HG02938 (cell line): ENCODE measurements around the gene ESRP2.

ENCODE experiments used
- ATAC-seq: cut with Tn5 transposase; IDR thresholded peaks from one replicate; pipeline ENCODE4 v1.9.1; 2021; ENCODE audit warnings: mild to moderate bottlenecking, moderate library complexity; ENCODE audit not compliant: unreplicated experiment

The ESRP2 gene

DNA sequence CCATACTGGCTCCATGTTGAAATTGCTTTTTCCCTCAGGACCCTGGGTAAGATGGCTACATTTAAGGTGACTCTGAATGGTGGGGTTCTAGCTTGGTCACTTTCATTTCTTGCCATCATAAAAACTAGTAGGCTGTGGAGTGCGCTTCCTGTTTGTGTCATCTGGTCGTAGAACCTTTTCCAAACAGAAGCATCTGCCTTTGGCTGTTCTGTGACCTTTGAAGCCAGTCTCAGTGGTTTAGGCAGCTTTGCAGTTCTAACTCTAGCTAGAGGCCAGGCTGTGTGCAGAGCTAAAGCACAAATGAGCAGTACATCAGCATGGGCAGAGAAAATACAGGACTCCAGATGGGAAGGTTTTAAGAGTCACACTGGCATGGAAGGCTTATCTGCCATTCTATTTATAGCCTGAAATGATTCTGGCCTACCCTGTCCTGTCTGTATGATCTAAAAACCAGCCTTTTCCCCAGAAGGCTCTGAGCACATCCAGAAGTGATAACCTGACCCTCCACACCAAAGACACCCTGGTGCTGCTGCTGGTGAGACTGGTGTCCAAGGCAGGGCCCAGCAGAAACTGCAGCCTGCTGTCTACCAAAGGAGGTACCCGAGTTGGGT lies 8.6 kb downstream of the ESRP2 start:
- no peak for ATAC-seq

- ATAC-seq, result no peak
These were observed 9.8 kb downstream of the ESRP2 start for GRCh38 chr16:68226116-68226515.

DNA sequence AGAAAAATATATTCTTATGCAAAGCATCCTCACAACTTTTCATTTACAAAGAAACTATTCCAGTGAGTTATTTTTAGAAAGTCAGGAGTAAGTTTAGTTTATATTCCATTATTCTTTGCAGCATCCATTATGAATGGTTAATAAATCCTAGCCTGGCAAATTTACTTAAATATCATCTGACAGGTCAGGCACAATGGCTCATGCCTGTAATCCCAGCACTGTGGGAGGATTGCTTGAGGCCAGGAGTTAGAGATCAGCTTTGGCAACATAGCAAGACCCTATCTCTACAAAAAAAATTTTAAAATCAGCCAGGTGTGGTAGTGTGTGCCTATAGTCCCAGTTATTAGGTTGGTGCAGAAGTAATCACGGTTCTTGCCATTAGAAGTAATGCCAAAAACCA lies 12.9 kb downstream of the ESRP2 start:
- no peak for ATAC-seq

DNA sequence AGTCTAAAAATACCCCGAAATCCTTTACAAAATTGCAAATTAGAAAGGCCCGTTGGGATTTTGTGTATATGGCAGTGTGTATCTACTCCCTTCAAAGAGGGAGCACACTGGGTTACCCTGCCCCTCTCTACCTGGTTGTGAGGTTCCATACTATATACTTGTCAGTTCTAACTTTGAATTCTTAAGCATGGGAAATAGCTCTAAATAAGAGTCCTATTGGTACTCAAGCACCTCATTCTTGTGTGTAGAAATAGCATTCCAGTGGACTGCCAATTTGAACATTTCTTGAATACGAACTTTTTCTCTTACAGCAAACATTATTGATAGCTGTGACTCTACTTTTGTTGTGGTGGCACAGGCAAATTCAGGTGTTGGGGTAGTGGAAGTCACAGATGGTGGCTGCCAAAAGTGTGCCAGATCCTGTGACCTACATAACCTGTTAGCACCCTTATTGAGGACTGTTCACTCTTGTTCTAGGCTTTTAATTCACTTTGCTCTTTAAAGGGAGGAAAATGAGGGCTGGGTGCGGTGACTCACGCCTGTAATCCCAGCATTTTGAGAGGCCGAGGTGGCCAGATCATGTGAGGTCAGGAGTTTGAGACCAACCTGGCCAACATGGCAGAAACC lies 16.1 kb downstream of the ESRP2 start:
- ATAC-seq, result no peak

GRCh38 chr16:68217506-68217905 lies 18.4 kb downstream of the ESRP2 start:
- no peak for ATAC-seq

GRCh38 chr16:68216240-68216639 lies 19.7 kb downstream of the ESRP2 start:
- no peak for ATAC-seq

DNA sequence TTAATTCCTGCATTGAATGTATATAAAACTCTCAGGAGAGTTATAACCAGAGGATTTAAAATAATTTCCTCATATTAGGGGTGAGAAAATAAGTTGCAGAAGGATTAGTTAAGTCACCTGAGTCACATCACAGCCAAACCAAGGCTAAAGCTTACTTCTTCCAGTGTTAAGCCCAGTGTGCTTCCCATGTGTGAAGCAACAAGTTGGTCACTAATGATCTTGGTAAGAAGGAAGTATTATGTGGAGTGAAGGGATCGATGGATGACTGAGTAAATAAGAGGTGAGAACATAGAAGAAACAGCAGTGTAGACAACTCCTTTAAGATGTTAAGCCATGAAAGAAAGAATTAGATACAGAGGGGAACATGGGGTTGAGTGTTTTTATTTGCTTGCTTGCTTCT lies 20.6 kb downstream of the ESRP2 start:
- no peak for ATAC-seq

DNA sequence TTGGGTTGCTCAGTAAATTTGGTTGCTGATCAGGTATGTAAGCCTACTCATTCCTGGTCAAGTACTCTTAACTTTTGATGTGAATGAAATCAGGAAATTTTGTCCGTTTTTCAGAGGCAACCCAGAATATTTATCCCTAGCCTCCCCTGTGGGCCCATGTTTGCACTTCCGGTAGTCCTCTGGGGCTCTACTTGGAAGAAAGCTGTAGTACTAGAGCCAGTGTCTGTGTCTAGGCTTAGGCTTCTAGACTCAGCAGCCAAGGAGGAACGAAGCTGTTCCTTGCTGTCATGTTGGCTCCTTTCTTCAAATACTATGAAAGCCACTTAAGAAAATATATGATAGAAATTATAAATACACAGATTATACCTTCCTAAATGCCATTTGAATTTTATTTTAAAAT lies 21.2 kb downstream of the ESRP2 start:
- no peak for ATAC-seq

DNA sequence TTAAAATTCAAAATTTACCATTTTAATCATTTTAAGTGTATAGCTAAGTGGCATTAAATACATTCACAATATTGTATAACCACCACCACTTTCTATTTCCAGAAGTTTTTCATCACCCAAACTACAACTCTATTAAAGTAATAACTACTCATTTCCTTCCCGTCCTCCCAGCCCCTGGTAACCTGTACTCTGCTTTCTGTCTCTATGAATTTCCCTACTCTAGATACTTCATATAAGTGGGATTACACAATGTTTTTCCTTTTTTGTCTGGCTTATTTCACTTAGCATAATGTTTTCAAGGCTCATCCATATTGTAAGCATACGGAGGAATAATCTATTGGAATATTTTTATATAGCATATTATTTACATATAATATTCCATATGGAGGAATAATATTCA lies 29.7 kb downstream of the ESRP2 start:
- no peak for ATAC-seq

GRCh38 chr16:68202091-68202519 lies 33.8 kb downstream of the ESRP2 start:
- no peak for ATAC-seq

DNA sequence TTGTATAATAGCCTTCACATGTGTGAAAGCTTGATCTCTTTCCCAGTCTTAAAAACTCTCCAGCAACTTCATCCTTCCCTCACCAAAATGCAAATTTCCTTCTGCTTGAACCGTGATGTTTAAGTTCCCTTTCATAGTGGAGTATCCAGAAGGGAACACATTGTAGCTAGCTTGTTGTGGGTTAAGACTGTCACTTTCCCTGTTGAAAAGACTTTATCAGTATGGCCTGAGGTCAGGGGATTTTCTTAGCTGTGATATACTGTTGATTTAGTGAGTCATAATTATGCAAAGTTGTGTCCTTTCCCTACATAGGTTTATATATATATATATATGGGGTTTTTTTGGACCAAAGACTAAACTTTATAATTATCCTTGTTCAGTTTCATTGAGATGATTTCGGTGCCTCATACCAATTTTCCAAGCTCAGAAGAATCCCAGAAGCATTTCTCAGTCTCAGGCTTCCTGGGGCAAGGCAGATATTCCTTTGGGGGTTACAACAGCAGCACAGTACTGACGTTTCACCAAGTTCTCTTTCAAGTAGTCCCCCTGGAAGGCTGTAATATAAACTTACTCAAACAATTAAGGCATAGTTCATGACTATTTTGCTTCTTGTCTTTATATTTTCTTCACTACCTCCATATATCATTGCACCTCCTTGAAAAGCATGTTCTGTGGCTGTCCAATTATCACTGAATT lies 35.7 kb downstream of the ESRP2 start:
- no peak for ATAC-seq

DNA sequence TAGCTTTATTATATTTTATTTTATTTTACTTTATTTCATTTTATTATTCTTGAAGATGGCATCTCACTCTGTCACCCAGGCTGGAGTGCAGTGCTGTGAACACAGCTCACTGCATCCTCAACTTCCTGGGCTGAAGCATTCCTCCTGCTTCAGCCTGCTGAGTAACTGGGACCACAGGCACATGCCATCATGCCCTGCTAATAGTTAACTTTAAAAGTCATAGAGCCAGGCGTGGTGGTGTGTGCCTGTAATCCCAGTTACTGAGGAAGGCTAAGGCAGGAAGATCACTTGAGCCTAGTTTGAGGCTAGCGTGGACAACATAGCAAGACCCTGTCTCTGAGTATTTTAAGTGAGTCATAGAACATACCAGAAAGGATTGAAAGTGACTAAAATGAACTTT lies 38.7 kb downstream of the ESRP2 start:
- ATAC-seq, result no peak

DNA sequence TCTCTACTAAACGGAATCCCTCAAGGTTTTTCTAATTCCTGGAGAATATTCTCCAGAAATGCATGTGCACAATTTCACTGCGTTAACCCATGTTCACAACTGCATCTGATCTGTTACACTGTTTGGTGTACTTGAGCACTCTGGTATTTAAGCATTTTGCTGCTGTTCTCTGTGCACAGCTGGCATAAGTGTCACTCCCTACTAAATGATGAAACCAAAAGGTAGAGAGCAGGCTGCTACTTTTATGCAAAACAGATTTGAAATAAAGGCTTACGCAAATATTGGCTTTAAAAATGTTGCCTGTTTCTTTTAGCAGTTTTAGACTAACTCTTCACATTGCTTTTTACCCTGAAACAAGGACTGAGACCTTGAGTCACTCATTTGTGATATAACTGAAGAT lies 41.7 kb downstream of the ESRP2 start:
- ATAC-seq, result no peak

GRCh38 chr16:68190736-68191510 lies 45.0 kb downstream of the ESRP2 start:
- no peak for ATAC-seq

GRCh38 chr16:68190081-68190480 lies 45.8 kb downstream of the ESRP2 start:
- ATAC-seq, result no peak

DNA sequence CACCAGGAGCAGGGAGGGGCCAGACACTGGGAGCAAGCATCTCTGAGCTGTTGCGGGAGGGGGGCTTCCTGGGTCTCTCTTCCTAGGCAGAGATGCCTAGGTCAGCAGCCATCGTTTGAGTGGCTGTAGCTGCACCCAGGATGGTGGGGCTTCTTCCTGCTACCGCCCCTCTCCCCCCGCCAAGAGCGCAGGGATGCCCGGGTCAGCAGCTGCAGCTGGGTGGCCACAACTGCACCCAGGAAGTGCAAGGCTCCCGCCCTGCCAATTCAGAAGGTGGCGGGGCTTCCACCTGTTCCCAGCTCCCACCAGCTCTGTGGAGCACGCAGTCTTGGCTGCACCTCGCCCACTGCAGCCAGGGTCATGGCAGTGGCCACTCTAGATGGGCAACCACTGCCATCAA lies 47.8 kb downstream of the ESRP2 start:
- ATAC-seq, result no peak

DNA sequence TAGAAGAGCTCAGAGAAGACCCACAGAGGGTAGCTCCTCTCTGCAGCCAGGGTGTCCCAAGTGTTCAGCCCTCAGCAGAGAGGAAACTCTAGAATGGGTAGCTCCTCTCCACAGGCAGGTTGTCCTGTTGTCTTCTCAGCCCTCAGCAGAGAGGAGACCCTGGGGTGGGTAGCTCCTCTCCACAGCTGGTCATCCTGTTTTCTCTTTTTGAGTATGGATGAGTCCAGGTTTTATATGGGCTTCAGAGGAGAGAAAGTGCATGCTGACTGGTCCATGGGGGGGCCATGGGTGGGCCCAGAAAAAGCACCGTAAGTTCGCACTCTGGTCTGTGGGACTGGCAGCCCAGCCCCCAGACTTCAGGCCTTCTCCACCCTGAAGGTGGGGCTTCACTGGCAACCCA lies 48.4 kb downstream of the ESRP2 start:
- ATAC-seq, result no peak

GRCh38 chr16:68186877-68187276 lies 49.0 kb downstream of the ESRP2 start:
- ATAC-seq, result no peak

DNA sequence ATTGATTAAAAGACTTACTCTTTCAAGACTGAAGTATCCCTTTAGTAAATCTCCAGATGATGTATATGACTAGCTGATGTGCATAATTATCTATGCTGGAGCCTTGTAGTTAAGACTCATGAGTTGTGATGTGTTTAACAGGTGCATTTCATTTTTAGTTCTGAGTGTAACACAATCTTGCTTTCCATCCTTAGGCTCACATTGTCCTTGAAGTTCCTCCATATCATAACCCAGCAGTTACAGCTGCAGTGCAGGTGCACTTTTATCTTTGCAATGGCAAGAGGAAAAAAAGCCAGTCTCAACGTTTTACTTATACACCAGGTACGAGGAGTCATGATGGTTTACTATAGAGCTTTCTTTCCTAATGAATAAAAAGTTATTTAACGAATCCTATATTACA lies 52.9 kb downstream of the ESRP2 start:
- no peak for ATAC-seq

DNA sequence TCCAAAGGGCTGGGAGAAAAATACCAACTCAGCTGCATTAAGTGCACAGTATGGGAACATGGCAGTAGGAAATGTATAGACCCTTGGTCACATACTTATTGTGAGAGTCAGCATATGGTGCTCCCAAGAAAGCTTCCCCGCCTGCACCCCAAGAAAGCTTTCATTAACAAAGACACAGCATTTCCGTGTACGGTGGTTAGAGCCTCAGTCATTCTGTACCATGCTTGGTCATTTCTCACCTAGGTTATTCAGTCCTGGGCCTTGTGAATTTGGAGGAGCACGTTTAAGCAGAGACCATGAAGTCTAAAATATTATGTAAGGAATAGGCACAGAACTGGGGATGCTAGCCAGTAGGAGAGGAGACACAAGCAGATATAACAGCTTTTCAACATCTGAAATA lies 56.1 kb downstream of the ESRP2 start:
- ATAC-seq, result no peak

- no peak for ATAC-seq
These were observed 56.6 kb downstream of the ESRP2 start for GRCh38 chr16:68179196-68179795.
